Measurements from ENCODE around the gene CLEC3A. TPM values are rescaled to one million over a fixed set of nuclear protein-coding genes. Genes with fewer than 3 reads are reported as not detected.

Gene CLEC3A
- total RNA-seq, 1 donor from 2014 or later: not detected

DNA sequence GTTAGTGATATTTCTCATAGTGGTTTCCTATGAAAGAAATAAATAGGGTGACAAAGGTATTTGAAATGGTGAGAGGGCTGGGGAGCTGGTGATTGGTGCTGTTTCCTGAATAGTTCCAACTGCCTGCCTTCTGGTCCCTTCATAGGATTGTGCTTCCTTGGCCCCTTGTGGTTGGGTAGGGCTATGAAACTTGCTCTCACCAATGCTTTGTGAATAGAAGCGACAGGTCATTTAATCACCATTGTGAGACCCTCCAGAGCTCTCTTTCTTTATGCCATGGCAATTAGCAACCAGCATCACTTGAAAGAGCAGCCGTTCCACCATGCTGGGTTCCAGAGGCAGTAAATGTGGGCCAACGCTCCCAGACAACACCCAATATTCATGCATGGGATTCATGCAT lies 53.5 kb downstream of the CLEC3A start:
- Mint-ChIP-seq H3K27ac (ENCODE audit: unreplicated experiment) (no peak overlapping the region), H3K27me3 (ENCODE audit: low read depth) (peaks cover 16% of the 10 kb centered on the region), H3K4me3 (ENCODE audit: unreplicated experiment) (no peak overlapping the region), H3K36me3 (ENCODE audit: low read depth) (no peaks in the 10 kb centered on the region), H3K4me1 (ENCODE audit: low read depth) (no peaks in the 10 kb centered on the region), H3K9me3 (ENCODE audit: low read depth) (no peaks in the 10 kb centered on the region)
- TF ChIP-seq, protein P1, sequence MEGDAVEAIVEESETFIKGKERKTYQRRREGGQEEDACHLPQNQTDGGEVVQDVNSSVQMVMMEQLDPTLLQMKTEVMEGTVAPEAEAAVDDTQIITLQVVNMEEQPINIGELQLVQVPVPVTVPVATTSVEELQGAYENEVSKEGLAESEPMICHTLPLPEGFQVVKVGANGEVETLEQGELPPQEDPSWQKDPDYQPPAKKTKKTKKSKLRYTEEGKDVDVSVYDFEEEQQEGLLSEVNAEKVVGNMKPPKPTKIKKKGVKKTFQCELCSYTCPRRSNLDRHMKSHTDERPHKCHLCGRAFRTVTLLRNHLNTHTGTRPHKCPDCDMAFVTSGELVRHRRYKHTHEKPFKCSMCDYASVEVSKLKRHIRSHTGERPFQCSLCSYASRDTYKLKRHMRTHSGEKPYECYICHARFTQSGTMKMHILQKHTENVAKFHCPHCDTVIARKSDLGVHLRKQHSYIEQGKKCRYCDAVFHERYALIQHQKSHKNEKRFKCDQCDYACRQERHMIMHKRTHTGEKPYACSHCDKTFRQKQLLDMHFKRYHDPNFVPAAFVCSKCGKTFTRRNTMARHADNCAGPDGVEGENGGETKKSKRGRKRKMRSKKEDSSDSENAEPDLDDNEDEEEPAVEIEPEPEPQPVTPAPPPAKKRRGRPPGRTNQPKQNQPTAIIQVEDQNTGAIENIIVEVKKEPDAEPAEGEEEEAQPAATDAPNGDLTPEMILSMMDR (IDR thresholded peaks at IDR 0.05): no peak
- no peak for DNase-seq (ENCODE audit: low spot score)

DNA sequence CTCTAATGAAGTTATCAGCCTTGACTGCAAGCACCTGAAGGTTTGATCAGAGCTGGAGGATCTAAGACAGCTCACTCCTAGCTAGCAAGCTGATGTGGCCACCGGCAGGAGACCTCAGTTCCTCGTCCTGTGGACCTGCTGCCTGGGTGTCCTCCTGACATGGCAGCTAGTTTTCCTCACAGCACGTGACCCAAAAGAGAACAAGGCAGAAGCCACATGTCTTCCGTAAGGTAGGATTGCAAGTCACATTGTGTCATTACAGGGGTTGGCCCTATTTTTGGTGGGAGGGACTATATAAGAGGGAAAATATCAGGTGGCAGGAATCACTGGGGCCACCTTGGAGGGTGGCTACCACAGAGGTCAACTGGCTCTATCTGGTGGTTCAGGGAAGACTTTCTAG lies 59.0 kb downstream of the CLEC3A start:
- peaks cover 6% of the 10 kb centered on the region for H3K9me3 Mint-ChIP-seq (ENCODE audit: low read depth)
- no peaks in the 10 kb centered on the region for H3K36me3 Mint-ChIP-seq (ENCODE audit: low read depth)
- DNase-seq (ENCODE audit: low spot score): no peak
- no peak overlapping the region for H3K4me3 Mint-ChIP-seq (ENCODE audit: unreplicated experiment)
- H3K4me1 Mint-ChIP-seq (ENCODE audit: low read depth): no peaks in the 10 kb centered on the region
- H3K27ac Mint-ChIP-seq (ENCODE audit: unreplicated experiment): no peak overlapping the region
- peaks cover 5% of the 10 kb centered on the region for H3K27me3 Mint-ChIP-seq (ENCODE audit: low read depth)
- TF ChIP-seq, protein P1 (IDR thresholded peaks at IDR 0.05): no peak

Other genes starting within 250 kb of the CLEC3A start
- not detected in 3 replicates for gene VAT1L, start 234.0 kb upstream of the CLEC3A start, total RNA-seq
- gene WWOX, start 77.1 kb downstream of the CLEC3A start, total RNA-seq: 11.6 to 17.6 TPM (median 12.1 TPM) in 3 replicates

Measured in chondrocyte (in vitro differentiated cells).